ENCODE measurements around the gene FBXO44.

The FBXO44 gene

GRCh38 chr1:11650331-11650991 is 4.2 kb upstream of the FBXO44 start:
- peak; percentile 67 for DNase-seq (ENCODE audit: low read depth)
- H3K4me3 ChIP-seq (ENCODE audit: low read depth, low read length) = peak overlapping the region; percentile 20
- TF ChIP-seq CTCF (conservative IDR thresholded peaks at IDR 0.05; ENCODE audit: low read depth, low read length) = peak; percentile 51

- no peak overlapping the region for H3K4me3 ChIP-seq (ENCODE audit: low read depth, low read length)
- TF ChIP-seq CTCF (conservative IDR thresholded peaks at IDR 0.05; ENCODE audit: low read depth, low read length) = no peak
- no peak for DNase-seq (ENCODE audit: low read depth)
Measured at GRCh38 chr1:11651017-11651416, 3.7 kb upstream of the FBXO44 start.

GRCh38 chr1:11652203-11652780 is 2.4 kb upstream of the FBXO44 start:
- no peak for DNase-seq (ENCODE audit: low read depth)
- H3K4me3 ChIP-seq (ENCODE audit: low read depth, low read length) = no peak overlapping the region
- no peak for TF ChIP-seq CTCF (conservative IDR thresholded peaks at IDR 0.05; ENCODE audit: low read depth, low read length)

- DNase-seq (ENCODE audit: low read depth) = no peak
- no peak overlapping the region for H3K4me3 ChIP-seq (ENCODE audit: low read depth, low read length)
Measured at GRCh38 chr1:11653101-11653860, 1.4 kb upstream of the FBXO44 start.

GRCh38 chr1:11653861-11654136 is 878 bp upstream of the FBXO44 start:
- DNase-seq (ENCODE audit: low read depth) = no peak
- peak overlapping the region; percentile 68 for H3K4me3 ChIP-seq (ENCODE audit: low read depth, low read length)

More at GRCh38 chr1:11653101-11653860, 1.4 kb upstream of the FBXO44 start:
- no peak for TF ChIP-seq CTCF (conservative IDR thresholded peaks at IDR 0.05; ENCODE audit: low read depth, low read length)

More at GRCh38 chr1:11653861-11654136, 878 bp upstream of the FBXO44 start:
- no peak for TF ChIP-seq CTCF (conservative IDR thresholded peaks at IDR 0.05; ENCODE audit: low read depth, low read length)

Data from choroid plexus epithelial cell (primary cell).